ENCODE results near the gene SLC33A1.
A peak's percentile ranks its signal among the peaks of the same experiment; 100 is the strongest.
"Not testable (repeated sequence)": the region's sequence is repeated elsewhere in the genome, so short reads cannot be mapped to it uniquely, and the experiment has no call there.

The SLC33A1 gene

DNA sequence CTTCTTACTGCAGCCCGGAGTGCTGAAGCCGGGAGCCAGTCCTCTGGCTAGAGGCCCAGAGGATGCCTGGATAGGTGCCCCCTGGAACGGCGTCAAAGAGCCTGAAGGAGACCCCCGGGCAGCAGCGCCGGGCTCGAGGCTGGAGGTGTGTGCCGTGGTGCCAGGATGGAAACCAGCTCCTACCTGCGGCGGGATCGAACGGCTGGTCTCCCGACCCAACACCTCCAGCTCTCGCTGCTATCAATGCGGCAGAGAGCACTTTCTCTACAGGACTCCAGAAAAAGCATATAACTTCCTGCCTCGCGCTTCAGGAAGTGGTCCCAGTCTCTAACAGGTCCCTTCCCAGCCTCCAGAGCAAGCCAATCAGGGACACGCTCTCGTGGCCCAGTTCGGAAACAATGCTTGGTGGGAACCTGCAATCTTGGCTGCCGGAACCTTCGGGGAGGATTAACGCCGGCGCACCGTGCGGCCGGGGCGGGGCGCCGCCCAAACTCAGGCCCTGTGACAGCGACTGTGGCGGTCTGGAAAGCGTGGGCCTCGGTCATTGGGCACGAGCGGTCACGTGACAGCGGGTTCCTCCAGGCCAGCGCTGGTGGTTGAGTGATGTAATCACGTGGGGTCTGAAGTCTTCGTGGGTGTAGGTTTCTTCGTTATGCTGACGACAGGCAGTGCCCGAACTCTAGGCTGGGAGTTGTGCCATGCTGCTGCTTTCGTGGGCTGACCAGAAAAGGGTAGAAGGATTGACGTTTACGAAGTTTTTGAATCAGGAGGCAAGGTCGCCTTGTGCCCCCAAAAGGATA is at the start of gene SLC33A1:
Gene SLC33A1, minus strand, starts transcription at position 287 of the 800 bp plus-strand sequence. CDS start 430 bp downstream, outside the sequence.
- peak; percentile 100 for DNase-seq

GRCh38 chr3:155895379-155895900 is 41.2 kb upstream of the SLC33A1 start:
- DNase-seq, result no peak

DNA sequence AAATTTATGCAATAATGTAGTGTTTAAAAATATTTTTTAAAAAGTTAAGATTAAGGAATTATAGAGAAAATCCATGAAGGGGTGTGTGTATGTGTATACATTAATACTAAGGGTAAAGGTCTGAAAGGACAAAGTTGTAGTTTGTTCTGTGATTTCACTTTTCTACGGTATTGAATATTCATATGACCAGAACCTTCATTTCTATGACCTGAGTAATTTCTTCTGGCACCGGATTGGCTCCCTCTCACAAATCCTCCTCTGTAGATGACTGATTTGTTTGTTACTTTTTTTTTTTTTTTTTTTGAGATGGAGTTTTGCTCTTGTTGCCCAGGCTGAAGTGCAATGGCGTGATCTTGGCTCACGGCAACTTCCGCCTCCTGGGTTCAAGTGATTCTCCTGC is 37.1 kb upstream of the SLC33A1 start:
- DNase-seq, result peak; percentile 14

DNA sequence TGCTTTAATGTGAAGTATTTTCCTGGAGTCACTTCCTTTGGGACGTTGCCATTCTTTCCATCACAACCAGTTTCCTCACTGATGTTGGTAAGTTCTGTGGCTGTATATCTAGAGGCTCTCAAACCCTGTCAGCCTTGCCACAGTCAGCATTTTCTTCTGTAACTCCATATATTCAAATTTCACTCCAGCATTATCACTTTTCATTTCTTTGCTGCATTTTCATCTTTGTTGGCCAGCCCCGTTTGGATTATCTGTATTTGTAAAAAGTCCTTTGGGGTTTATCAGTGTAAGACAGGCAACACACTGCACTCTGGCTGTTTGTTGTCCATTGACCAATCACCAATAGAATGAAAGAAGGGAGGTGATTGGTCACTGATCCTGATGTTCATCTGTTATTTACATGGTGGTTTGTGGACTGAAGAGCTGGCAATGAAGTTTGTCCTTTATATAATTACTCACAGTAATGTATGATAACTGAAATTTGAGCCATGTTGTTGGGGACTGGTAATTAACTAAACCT is 36.5 kb upstream of the SLC33A1 start:
- DNase-seq, result peak; percentile 25

- no peak for DNase-seq
These were observed 35.7 kb upstream of the SLC33A1 start for GRCh38 chr3:155889952-155890351.

GRCh38 chr3:155889212-155889611 is 35.0 kb upstream of the SLC33A1 start:
- DNase-seq, result no peak

DNA sequence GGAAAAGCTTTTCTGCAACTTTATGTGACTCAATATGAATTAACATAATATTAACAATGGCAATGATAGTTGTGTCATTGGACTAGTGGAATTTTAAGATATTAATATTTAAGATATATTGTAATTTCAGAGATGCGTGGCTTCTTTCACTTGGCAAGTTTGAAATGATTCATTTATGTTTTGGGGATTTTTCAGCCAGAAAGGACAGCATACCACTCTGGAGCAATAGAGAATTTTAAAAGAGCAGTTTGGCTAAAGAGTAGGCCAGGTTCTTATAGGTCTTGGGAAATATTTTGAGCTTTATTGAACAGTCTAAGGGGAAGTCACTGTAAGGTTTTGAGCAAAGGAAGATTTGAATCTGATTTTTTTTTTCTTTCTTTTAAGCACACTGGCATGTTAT is 32.7 kb upstream of the SLC33A1 start:
- DNase-seq, result no peak

DNA sequence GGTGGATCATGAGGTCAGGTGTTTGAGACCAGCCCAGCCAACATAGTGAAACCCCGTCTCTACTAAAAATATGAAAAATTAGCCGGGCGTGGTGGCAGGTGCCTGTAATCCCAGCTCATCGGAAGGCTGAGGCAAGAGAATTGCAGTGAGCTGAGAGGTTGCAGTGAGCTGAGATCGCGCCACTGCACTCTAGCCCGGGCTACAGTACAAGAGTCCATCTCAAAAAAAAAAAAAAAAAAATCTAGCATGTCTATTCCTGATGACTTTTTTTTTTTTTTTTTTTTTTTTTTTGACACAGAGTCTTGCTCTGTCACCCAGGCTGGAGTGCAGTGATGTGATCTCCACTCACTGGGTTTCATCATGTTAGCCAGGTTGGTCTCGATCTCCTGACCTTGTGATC is 32.1 kb upstream of the SLC33A1 start:
- DNase-seq, result not testable (repeated sequence)

DNA sequence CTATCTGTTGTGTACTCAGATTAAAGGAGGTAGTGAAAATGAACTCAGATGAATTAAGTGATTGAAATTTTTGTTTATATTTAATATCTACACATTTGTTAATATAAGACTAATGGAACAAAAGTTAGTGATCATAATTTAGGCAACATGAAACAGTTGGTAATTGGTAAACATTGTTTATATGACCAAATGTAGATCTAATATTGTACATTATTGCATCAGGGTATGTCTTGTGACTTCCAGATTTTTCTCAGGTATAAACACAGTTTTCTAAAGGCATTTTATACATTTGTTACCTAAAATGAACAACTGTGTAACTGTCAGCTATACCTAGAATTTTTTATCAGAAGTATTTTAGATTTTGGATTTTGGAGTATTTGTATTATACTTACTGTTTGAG is 31.1 kb upstream of the SLC33A1 start:
- no peak for DNase-seq

GRCh38 chr3:155884292-155884691 is 30.1 kb upstream of the SLC33A1 start:
- no peak for DNase-seq

DNA sequence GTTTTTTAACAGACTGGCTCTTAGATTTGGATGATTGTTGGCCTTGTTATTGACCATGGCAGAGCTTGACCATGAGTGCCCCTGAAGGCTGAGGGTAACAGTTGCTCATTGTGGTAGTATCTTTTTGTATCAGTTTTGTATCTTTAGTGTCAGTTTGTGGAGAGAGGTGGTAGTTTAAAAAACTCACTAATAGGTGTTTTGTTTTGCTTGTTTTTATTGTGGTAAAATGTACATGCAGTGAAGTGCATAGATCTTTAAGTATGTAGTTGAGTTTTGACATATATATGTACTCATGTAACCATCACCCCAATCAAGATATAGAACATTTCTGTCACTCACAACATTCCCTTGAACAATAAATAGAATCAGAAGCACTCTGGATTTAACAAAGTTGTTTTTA is 26.1 kb upstream of the SLC33A1 start:
- DNase-seq, result no peak

- DNase-seq, result no peak
These were observed 22.3 kb upstream of the SLC33A1 start for GRCh38 chr3:155876503-155876902.

- DNase-seq, result no peak
These were observed 21.8 kb upstream of the SLC33A1 start for GRCh38 chr3:155876037-155876436.

- no peak for DNase-seq
These were observed 18.8 kb upstream of the SLC33A1 start for GRCh38 chr3:155872904-155873646.

- DNase-seq, result no peak
These were observed 17.5 kb upstream of the SLC33A1 start for GRCh38 chr3:155871746-155872158.

DNA sequence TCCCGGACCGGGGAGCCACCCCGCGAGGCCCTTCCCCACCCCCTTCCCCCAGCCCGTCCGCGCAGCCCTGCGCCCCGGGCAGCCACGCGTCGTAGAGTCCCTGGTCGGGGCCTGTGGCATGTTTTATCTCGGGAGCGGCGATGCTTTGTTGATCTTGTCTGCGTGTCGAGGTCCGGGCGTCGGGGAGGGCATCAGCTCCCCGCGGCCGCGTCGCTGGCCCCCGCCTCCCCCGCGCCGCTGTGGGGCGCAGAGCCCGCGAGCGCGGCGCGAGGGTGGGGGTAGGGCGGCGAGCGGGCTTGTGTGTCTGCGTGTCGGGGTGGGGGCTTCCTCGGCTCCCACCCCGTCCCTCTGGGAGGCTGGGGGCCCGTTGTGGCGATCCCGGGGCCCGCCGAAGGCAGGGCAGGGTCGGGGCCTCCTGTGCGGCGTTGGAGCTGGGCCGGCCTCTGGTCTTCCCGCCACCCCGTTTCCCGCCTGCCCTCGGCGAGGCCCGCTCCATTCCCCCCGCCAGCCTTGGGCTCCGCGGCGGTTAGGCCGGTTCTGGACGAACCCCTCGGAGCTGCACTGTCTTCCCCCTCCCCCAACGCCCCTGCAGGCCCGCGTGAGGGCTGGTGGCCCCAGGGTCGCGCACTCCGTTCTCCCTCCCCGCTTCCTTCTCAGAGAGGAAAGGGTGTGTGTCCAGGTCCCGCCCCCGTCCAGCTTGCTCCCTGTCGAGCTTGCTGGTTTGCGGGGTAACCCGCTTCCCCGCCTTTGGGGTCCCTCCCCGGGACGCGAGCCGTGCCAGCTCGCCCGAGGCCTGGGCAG is 16.9 kb upstream of the SLC33A1 start:
- peak; percentile 64 for DNase-seq

- peak; percentile 94 for DNase-seq
These were observed 16.1 kb upstream of the SLC33A1 start, which contains the start of gene GMPS for GRCh38 chr3:155870133-155870944. Gene GMPS, plus strand, starts transcription at chr3:155870650. Its CDS starts 221 bp downstream, at chr3:155870871.

DNA sequence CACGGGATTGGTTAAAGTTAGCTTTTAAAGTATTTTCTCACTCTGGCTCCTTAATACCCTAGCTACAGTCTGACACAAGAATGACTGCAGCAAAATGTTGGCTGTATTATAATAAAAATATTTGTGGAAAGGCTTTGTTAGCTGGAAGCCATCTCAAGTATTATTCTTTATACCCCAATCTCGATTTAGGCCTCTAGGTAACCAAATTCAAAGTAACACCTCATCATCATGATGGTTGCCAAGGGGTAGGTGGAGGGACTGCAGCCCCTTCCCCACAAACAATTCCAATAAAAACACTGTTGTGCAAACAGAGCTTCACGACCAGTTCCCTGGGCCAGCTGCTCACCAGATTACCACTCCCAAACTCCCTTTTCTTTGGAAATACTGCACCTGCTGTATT is 15.5 kb upstream of the SLC33A1 start:
- DNase-seq, result no peak

- DNase-seq, result no peak
These were observed 9.0 kb upstream of the SLC33A1 start for GRCh38 chr3:155863072-155863784.

DNA sequence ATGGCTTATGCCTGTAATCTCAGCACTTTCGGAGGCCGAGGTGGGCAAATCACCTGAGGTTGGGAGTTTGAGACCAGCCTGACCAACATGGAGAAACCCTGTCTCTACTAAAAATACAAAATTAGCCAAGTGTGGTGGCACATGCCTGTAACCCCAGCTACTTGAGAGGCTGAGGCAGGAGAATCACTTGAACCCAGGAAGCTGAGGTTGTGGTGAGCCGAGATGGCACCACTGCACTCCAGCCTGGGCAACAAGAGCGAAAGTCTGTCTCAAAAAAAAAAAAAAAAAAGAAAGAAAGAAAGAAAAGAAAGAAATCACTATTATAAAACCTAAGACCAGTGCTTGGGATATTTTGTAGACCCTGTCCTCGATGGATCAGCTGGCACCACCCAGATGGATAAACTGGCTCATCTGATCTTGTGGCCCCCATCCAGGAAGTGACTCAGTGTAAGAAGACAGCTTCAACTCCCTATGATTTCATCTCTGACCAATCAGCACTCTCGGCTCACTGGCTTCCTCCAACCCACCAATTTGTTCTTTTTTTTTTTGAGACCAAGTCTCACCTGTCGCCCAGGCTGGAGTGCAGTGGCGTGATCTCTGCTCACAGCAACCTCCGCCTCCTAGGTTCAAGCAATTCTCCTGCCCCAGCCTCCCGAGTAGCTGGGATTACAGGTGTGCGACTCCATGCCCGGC is 8.2 kb upstream of the SLC33A1 start:
- DNase-seq, result peak; percentile 89

All from EL (cell line).